Left lung (tissue), 10 donors: ENCODE results near the gene CDC40. TPM values are rescaled to one million over a fixed set of nuclear protein-coding genes. Genes with fewer than 3 reads are reported as not detected.

ENCODE experiments used
- ATAC-seq: fragments of 200-7000 bp; cut with Tn5 transposase; one replicate; pipeline ENCODE4 v1.9.1; 2020; ENCODE audit warnings: moderate library complexity
- DNase-seq, 4 donors: peaks; one replicate each; pipeline ENCODE4 v3.0.0-alpha.2; 2013 to 2020
- H3K27ac ChIP-seq, 2 donors: fragments of 200-600 bp; sonication (generic) in 1 of 2; one replicate each; pipeline versions ENCODE4 v1.5.0 to v1.8.0; 2020 to 2021
- H3K27me3 ChIP-seq, 2 donors: fragments of 200-600 bp; sonication (generic) in 1 of 2; one replicate each; pipeline versions ENCODE4 v1.5.0 to v1.8.0; 2020 to 2021
- H3K36me3 ChIP-seq, 2 donors: fragments of 200-600 bp; sonication (generic) in 1 of 2; one replicate each; pipeline versions ENCODE4 v1.5.0 to v1.8.0; 2020 to 2021
- H3K4me1 ChIP-seq, 2 donors: fragments of 200-600 bp; one replicate each; pipeline ENCODE4 v1.8.0; 2021
- H3K4me3 ChIP-seq, 2 donors: fragments of 200-600 bp; sonication (generic) in 1 of 2; one replicate each; pipeline versions ENCODE4 v1.5.0 to v1.8.0; 2020 to 2021; ENCODE audit warnings: mild to moderate bottlenecking in 1 of 2
- H3K9me3 ChIP-seq, 2 donors: fragments of 200-600 bp; sonication (generic) in 1 of 2; one replicate each; pipeline versions ENCODE4 v1.5.0 to v1.8.0; 2020 to 2021
- CTCF ChIP-seq, 2 donors: fragments of 200-600 bp; sonication (generic) in 1 of 2; IDR thresholded peaks; one replicate each; pipeline versions ENCODE4 v1.5.0 to v1.8.0; 2021; ENCODE audit warnings: antibody characterized with exemption in 2 of 2
- intact Hi-C, 2 donors: fragments of 100-400 bp; cut with DNase I; formaldehyde crosslinking; loops; one replicate each; pipeline versions ENCODE4 v1.11.2 to v1.14.2; 2022
- polyA plus RNA-seq, 6 donors: library from polyadenylated mRNA; unstranded; fragments of 120-200 nt; gene quantifications; one replicate each; pipeline ENCODE4 v1.2.1, GENCODE V29; 2013; ENCODE audit not compliant: insufficient read length in 6 of 6
- total RNA-seq, 2 donors: library from RNA; stranded (reverse); fragmentation: NEBNext Ultra II Directional; extraction: Animal tissue kit (Norgen Biotek cat#: 25700); gene quantifications; one replicate each; pipeline ENCODE4 v1.2.1, GENCODE V29; 2021
- donor health status: DM: no; HTN: yes; CAD: no.
- donor health status: DM: no; HTN: no; CAD: no.

Gene CDC40
- total and polyA plus RNA-seq, 8 donors = 23.4 to 34.5 (median 28.8) TPM

GRCh38 chr6:110198561-110198960 lies 18.3 kb downstream of the CDC40 start:
- no peak for TF ChIP-seq CTCF (IDR thresholded peaks at IDR 0.05)

DNA sequence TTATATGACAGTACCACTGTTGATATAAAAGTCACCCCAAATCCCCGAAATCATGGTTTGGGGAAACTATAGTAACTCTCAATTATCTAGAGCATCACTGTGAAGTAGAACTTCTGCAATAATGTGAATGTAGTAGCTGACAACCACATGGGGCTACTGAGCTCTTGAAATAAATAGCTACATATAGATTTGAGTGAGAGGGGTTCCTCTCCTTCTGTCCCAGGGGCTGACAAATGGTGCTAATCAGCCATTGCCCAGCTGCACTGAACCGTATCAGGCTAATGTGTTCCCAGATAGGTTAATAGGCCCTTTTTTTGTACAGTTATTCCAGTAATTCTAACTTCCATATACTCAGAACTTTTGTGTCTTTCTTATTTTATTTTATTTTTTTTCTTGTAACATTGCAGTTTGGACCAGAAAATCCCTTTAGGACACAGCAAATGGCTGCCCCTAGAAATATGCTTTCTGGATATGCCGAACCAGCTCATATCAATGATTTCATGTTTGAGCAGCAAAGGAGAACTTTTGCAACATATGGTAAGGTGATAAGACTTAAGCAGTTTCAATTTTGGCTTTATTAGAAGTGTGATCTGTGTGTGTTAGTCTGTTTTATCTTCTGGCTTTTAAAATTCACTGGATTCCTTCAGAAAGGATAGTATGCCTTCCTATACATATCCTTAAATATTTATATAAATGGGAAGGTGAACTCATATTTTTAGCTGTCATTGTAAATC lies 21.1 kb downstream of the CDC40 start:
- no peaks in the 10 kb centered on the region for H3K27me3 ChIP-seq
- H3K4me1 ChIP-seq = no peaks in the 10 kb centered on the region
- no peak overlapping the region for H3K27ac ChIP-seq
- intact Hi-C loops = no loop called here
- ATAC-seq = no peak
- no peak for DNase-seq
- no peak for TF ChIP-seq CTCF (IDR thresholded peaks at IDR 0.05)
- H3K9me3 ChIP-seq = no peaks in the 10 kb centered on the region
- H3K36me3 ChIP-seq = peaks cover 0 to 9% of the 10 kb centered on the region in 2 donors
- H3K4me3 ChIP-seq = no peak overlapping the region

More at GRCh38 chr6:110198561-110198960, 18.3 kb downstream of the CDC40 start:
- Histone ChIP-seq H3K27me3 (no peaks in the 10 kb centered on the region), H3K4me1 (no peaks in the 10 kb centered on the region), H3K36me3 (peaks cover 0 to 13% of the 10 kb centered on the region in 2 donors), H3K4me3 (no peak overlapping the region), H3K27ac (no peak overlapping the region), H3K9me3 (no peaks in the 10 kb centered on the region)
- ATAC-seq (no peak), DNase-seq (no peak)
- intact Hi-C loops = no loop called here

GRCh38 chr6:110207652-110208051 lies 27.4 kb downstream of the CDC40 start:
- Histone ChIP-seq H3K27me3 (no peaks in the 10 kb centered on the region), H3K4me1 (no peaks in the 10 kb centered on the region), H3K4me3 (no peak overlapping the region), H3K9me3 (no peaks in the 10 kb centered on the region), H3K27ac (no peak overlapping the region), H3K36me3 (peaks cover 0 to 59% of the 10 kb centered on the region in 2 donors)
- no peak for TF ChIP-seq CTCF (IDR thresholded peaks at IDR 0.05)
- ATAC-seq (no peak), DNase-seq (no peak)
- intact Hi-C loops = no loop called here

- Histone ChIP-seq H3K36me3 (peaks cover 0 to 95% of the 10 kb centered on the region in 2 donors), H3K9me3 (no peaks in the 10 kb centered on the region), H3K27ac (no peak overlapping the region), H3K4me1 (no peaks in the 10 kb centered on the region), H3K4me3 (no peak overlapping the region), H3K27me3 (no peaks in the 10 kb centered on the region)
- intact Hi-C loops = no loop called here
- TF ChIP-seq CTCF (IDR thresholded peaks at IDR 0.05) = no peak
- ATAC-seq (no peak), DNase-seq (no peak)
Measured at GRCh38 chr6:110211753-110212152, 31.5 kb downstream of the CDC40 start.

DNA sequence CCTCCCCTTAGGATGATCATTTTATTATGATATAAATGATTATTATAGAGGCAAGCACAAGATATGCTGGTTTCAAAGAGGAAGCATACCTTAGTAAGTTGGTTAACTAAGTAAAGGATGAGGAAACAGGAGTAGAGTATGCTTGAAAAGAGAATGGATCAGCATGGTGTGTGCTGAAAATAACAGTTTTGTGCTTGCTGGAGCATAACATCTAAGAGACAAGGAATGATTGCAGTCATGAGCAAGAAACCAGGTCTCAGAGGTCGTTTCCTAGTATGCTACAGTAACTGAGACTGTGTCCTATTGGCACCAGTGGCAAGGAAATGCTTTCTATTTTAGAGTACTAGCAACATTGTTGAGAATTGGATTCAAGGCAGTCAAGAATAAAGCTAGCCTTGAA lies 34.1 kb downstream of the CDC40 start:
- no peaks in the 10 kb centered on the region for H3K4me1 ChIP-seq
- H3K9me3 ChIP-seq = no peaks in the 10 kb centered on the region
- no peak for DNase-seq
- intact Hi-C loops = no loop called here
- no peak overlapping the region for H3K4me3 ChIP-seq
- H3K36me3 ChIP-seq = peaks cover 0 to 100% of the 10 kb centered on the region in 2 donors
- no peak overlapping the region for H3K27ac ChIP-seq
- TF ChIP-seq CTCF (IDR thresholded peaks at IDR 0.05) = no peak
- H3K27me3 ChIP-seq = no peaks in the 10 kb centered on the region
- ATAC-seq = no peak
